Cardiac muscle cell (in vitro differentiated cells and primary cell): Measurements from ENCODE around the gene SNCG. TPM values are rescaled to one million over a fixed set of nuclear protein-coding genes. Genes with fewer than 3 reads are reported as not detected.

ENCODE experiments used
- DNase-seq, 2 donors: peaks; one replicate each; pipeline versions ENCODE4 v3.0.0 to v3.0.0-alpha.2; 2010 to 2017; ENCODE audit warnings: low read depth in 1 of 2, low spot score in 1 of 2
- H3K27ac ChIP-seq: fragments of 200-600 bp; sonication (generic); 2 replicates; pipeline ENCODE4 v1.5.1; 2016
- H3K27me3 ChIP-seq: fragments of 200-600 bp; sonication (generic); 2 replicates; pipeline ENCODE4 v1.6.0; 2016; ENCODE audit warnings: control low read depth
- H3K36me3 ChIP-seq: fragments of 200-600 bp; sonication (generic); 2 replicates; pipeline ENCODE4 v1.5.1; 2016; ENCODE audit warnings: control low read depth
- H3K4me1 ChIP-seq: fragments of 200-600 bp; sonication (generic); 2 replicates; pipeline ENCODE4 v1.8.1; 2017; ENCODE audit warnings: low read depth, mild to moderate bottlenecking, mixed run types
- H3K4me3 ChIP-seq: fragments of 200-600 bp; sonication (generic); 2 replicates; pipeline ENCODE4 v1.5.1; 2016; ENCODE audit warnings: mild to moderate bottlenecking
- H3K9me3 ChIP-seq: fragments of 200-600 bp; sonication (generic); 2 replicates; pipeline ENCODE4 v1.5.1; 2017; ENCODE audit warnings: low read depth, mild to moderate bottlenecking, control low read depth
- CTCF ChIP-seq: IDR thresholded peaks from 2 replicates; pipeline ENCODE4 v1.5.1; 2012; ENCODE audit warnings: low read depth, mild to moderate bottlenecking, low read length
- polyA plus RNA-seq: library from polyadenylated mRNA; unstranded; fragments of >200 nt; fragmentation: Nextera tagmentation; extraction: Ambion mirVana; gene quantifications from 2 replicates; pipeline ENCODE4 v1.2.1, GENCODE V29; 2016
- total RNA-seq: library from RNA; depleted of rRNA; stranded (reverse); fragments of >200 nt; gene quantifications from 2 replicates; pipeline ENCODE4 v1.2.3, GENCODE V29; 2016

SNCG gene
- total and polyA plus RNA-seq, 2 experiments from 2014 or later, result 4.7 to 7.9 TPM

- DNase-seq, result no peak
- H3K36me3 ChIP-seq, result no peaks in the 10 kb centered on the region
- no peaks in the 10 kb centered on the region for H3K27me3 ChIP-seq
- H3K4me1 ChIP-seq, result peaks cover 22% of the 10 kb centered on the region
- no peak overlapping the region for H3K4me3 ChIP-seq
- H3K9me3 ChIP-seq, result no peaks in the 10 kb centered on the region
- H3K27ac ChIP-seq, result no peak overlapping the region
- no peak for TF ChIP-seq CTCF
These were observed 4.0 kb downstream of the SNCG start for GRCh38 chr10:86962136-86962980.

- TF ChIP-seq CTCF, result no peak
- Histone ChIP-seq H3K4me1 (peaks cover 22% of the 10 kb centered on the region), H3K27me3 (no peaks in the 10 kb centered on the region), H3K9me3 (no peaks in the 10 kb centered on the region), H3K4me3 (no peak overlapping the region), H3K27ac (no peak overlapping the region), H3K36me3 (no peaks in the 10 kb centered on the region)
- no peak for DNase-seq
These were observed 4.5 kb downstream of the SNCG start for GRCh38 chr10:86962981-86963310.

GRCh38 chr10:86963341-86963919 lies 5.0 kb downstream of the SNCG start:
- Histone ChIP-seq H3K27ac (no peak overlapping the region), H3K4me3 (no peak overlapping the region), H3K4me1 (peaks cover 20% of the 10 kb centered on the region), H3K9me3 (no peaks in the 10 kb centered on the region), H3K27me3 (no peaks in the 10 kb centered on the region), H3K36me3 (no peaks in the 10 kb centered on the region)
- no peak for TF ChIP-seq CTCF
- DNase-seq, result no peak

GRCh38 chr10:86964061-86964846 lies 5.9 kb downstream of the SNCG start:
- Histone ChIP-seq H3K27me3 (no peaks in the 10 kb centered on the region), H3K4me3 (no peak overlapping the region), H3K36me3 (no peaks in the 10 kb centered on the region), H3K4me1 (peaks cover 11% of the 10 kb centered on the region), H3K9me3 (no peaks in the 10 kb centered on the region), H3K27ac (peak overlapping the region; percentile 6)
- DNase-seq, result no peak
- no peak for TF ChIP-seq CTCF

GRCh38 chr10:86964847-86965190 lies 6.4 kb downstream of the SNCG start:
- no peak overlapping the region for H3K27ac ChIP-seq
- H3K4me1 ChIP-seq, result peaks cover 12% of the 10 kb centered on the region
- no peaks in the 10 kb centered on the region for H3K9me3 ChIP-seq
- no peak for TF ChIP-seq CTCF
- H3K4me3 ChIP-seq, result no peak overlapping the region
- no peaks in the 10 kb centered on the region for H3K27me3 ChIP-seq
- no peak for DNase-seq
- H3K36me3 ChIP-seq, result no peaks in the 10 kb centered on the region
